Mononuclear cell (primary cell): ENCODE data around the gene KLF2. TPM values are rescaled to one million over a fixed set of nuclear protein-coding genes. Genes with fewer than 3 reads are reported as not detected.

ENCODE experiments used
- H3K27me3 ChIP-seq: 2 replicates; pipeline ENCODE4 v1.6.0; 2011; ENCODE audit warnings: low read length, control low read depth; ENCODE audit not compliant: insufficient read depth
- H3K4me1 ChIP-seq: 2 replicates; pipeline ENCODE4 v1.5.1; 2011; ENCODE audit warnings: mild to moderate bottlenecking, low read length, control low read depth; ENCODE audit not compliant: insufficient read depth
- H3K4me3 ChIP-seq: 2 replicates; pipeline ENCODE4 v1.5.1; 2011; ENCODE audit warnings: mild to moderate bottlenecking, low read length, moderate library complexity
- H3K9me3 ChIP-seq: 2 replicates; pipeline ENCODE4 v1.5.1; 2011; ENCODE audit warnings: low read depth, mild to moderate bottlenecking, control low read depth, low read length
- total RNA-seq: library from RNA; depleted of rRNA; stranded (reverse); fragments of >200 nt; gene quantifications from one replicate; pipeline ENCODE4 v1.2.3, GENCODE V29; 2012

KLF2 gene
- total RNA-seq, 1 donor: 184 TPM

- H3K9me3 ChIP-seq: no peaks in the 10 kb centered on the region
- peak overlapping the region; percentile 91 for H3K4me3 ChIP-seq
- H3K4me1 ChIP-seq: peaks cover 61% of the 10 kb centered on the region
- no peaks in the 10 kb centered on the region for H3K27me3 ChIP-seq
Observed at GRCh38 chr19:16326401-16327168, 2.0 kb downstream of the KLF2 start.

GRCh38 chr19:16327169-16327475 is 2.5 kb downstream of the KLF2 start:
- Histone ChIP-seq H3K9me3 (no peaks in the 10 kb centered on the region), H3K4me3 (peak overlapping the region; percentile 91), H3K4me1 (peaks cover 62% of the 10 kb centered on the region), H3K27me3 (no peaks in the 10 kb centered on the region)

- peak overlapping the region; percentile 91 for H3K4me3 ChIP-seq
- no peaks in the 10 kb centered on the region for H3K9me3 ChIP-seq
Observed at GRCh38 chr19:16327501-16327900, 2.9 kb downstream of the KLF2 start.

GRCh38 chr19:16327911-16328823 is 3.5 kb downstream of the KLF2 start:
- Histone ChIP-seq H3K9me3 (no peaks in the 10 kb centered on the region), H3K27me3 (no peaks in the 10 kb centered on the region), H3K4me1 (peaks cover 54% of the 10 kb centered on the region), H3K4me3 (peak overlapping the region; percentile 91)

More at GRCh38 chr19:16327501-16327900, 2.9 kb downstream of the KLF2 start:
- Histone ChIP-seq H3K27me3 (no peaks in the 10 kb centered on the region), H3K4me1 (peaks cover 60% of the 10 kb centered on the region)

- Histone ChIP-seq H3K4me3 (peak overlapping the region; percentile 91), H3K27me3 (no peaks in the 10 kb centered on the region), H3K4me1 (peaks cover 54% of the 10 kb centered on the region), H3K9me3 (no peaks in the 10 kb centered on the region)
Observed at GRCh38 chr19:16328824-16329482, 4.3 kb downstream of the KLF2 start.

- H3K27me3 ChIP-seq: no peaks in the 10 kb centered on the region
- H3K4me3 ChIP-seq: no peak overlapping the region
- H3K9me3 ChIP-seq: no peaks in the 10 kb centered on the region
- H3K4me1 ChIP-seq: peaks cover 64% of the 10 kb centered on the region
Observed at GRCh38 chr19:16330368-16330801, 5.8 kb downstream of the KLF2 start.

- Histone ChIP-seq H3K4me1 (peaks cover 69% of the 10 kb centered on the region), H3K9me3 (no peaks in the 10 kb centered on the region), H3K4me3 (no peak overlapping the region), H3K27me3 (no peaks in the 10 kb centered on the region)
Observed at GRCh38 chr19:16330806-16331690, 6.4 kb downstream of the KLF2 start.

GRCh38 chr19:16333001-16333586 is 8.5 kb downstream of the KLF2 start:
- H3K4me3 ChIP-seq: no peak overlapping the region
- no peaks in the 10 kb centered on the region for H3K9me3 ChIP-seq
- H3K27me3 ChIP-seq: no peaks in the 10 kb centered on the region
- peaks cover 80% of the 10 kb centered on the region for H3K4me1 ChIP-seq

- no peak overlapping the region for H3K4me3 ChIP-seq
- no peaks in the 10 kb centered on the region for H3K27me3 ChIP-seq
- H3K4me1 ChIP-seq: peaks cover 80% of the 10 kb centered on the region
- no peaks in the 10 kb centered on the region for H3K9me3 ChIP-seq
Observed at GRCh38 chr19:16334411-16334810, 9.8 kb downstream of the KLF2 start.

- Histone ChIP-seq H3K9me3 (no peaks in the 10 kb centered on the region), H3K4me1 (peaks cover 80% of the 10 kb centered on the region), H3K4me3 (no peak overlapping the region), H3K27me3 (no peaks in the 10 kb centered on the region)
Observed at GRCh38 chr19:16335226-16335625, 10.6 kb downstream of the KLF2 start.

- Histone ChIP-seq H3K4me3 (no peak overlapping the region), H3K4me1 (peaks cover 80% of the 10 kb centered on the region), H3K27me3 (no peaks in the 10 kb centered on the region), H3K9me3 (no peaks in the 10 kb centered on the region)
Observed at GRCh38 chr19:16336571-16336970, 11.9 kb downstream of the KLF2 start.

- Histone ChIP-seq H3K9me3 (no peaks in the 10 kb centered on the region), H3K4me1 (peaks cover 93% of the 10 kb centered on the region), H3K4me3 (no peak overlapping the region), H3K27me3 (no peaks in the 10 kb centered on the region)
Observed at GRCh38 chr19:16337809-16338469, 13.3 kb downstream of the KLF2 start.

GRCh38 chr19:16338470-16339360 is 14.1 kb downstream of the KLF2 start:
- no peaks in the 10 kb centered on the region for H3K27me3 ChIP-seq
- peaks cover 95% of the 10 kb centered on the region for H3K4me1 ChIP-seq
- H3K4me3 ChIP-seq: no peak overlapping the region
- H3K9me3 ChIP-seq: no peaks in the 10 kb centered on the region
